PC-3 (cell line): Measurements from ENCODE around the gene GJA3.

ENCODE experiments used
- EZH2 ChIP-seq: fragments of 300-600 bp; sonication (generic); IDR thresholded peaks from one replicate; pipeline ENCODE4 v1.6.1; 2017; ENCODE audit warnings: antibody characterized with exemption, mild to moderate bottlenecking, low read length; ENCODE audit not compliant: unreplicated experiment
- TF ChIP-seq, protein P1 (sequence below): fragments of 300-600 bp; sonication (generic); conservative IDR thresholded peaks from 2 replicates; pipeline ENCODE4 v1.5.1; 2017; ENCODE audit warnings: antibody characterized with exemption, low read depth, mild to moderate bottlenecking, low read length

DNA sequence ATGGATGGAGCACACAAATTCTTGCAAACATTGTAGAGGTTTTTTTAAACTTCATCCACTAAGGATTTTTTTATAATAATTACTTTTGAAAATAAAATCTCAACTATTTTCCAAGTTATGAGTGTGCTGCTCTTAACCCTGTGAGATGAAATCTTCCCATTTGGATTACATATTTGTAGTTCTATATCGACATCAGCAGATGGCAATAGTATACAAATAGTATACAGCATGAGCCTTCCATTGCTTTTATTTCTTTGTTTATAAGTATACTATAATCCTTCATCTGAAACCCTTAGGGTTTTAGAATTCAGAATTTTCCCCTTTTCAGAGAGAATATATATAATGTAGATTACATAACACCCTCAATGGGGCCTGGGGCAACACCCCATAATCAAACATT is 70.5 kb downstream of the GJA3 start:
- TF ChIP-seq, protein P1, sequence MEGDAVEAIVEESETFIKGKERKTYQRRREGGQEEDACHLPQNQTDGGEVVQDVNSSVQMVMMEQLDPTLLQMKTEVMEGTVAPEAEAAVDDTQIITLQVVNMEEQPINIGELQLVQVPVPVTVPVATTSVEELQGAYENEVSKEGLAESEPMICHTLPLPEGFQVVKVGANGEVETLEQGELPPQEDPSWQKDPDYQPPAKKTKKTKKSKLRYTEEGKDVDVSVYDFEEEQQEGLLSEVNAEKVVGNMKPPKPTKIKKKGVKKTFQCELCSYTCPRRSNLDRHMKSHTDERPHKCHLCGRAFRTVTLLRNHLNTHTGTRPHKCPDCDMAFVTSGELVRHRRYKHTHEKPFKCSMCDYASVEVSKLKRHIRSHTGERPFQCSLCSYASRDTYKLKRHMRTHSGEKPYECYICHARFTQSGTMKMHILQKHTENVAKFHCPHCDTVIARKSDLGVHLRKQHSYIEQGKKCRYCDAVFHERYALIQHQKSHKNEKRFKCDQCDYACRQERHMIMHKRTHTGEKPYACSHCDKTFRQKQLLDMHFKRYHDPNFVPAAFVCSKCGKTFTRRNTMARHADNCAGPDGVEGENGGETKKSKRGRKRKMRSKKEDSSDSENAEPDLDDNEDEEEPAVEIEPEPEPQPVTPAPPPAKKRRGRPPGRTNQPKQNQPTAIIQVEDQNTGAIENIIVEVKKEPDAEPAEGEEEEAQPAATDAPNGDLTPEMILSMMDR: peak; percentile 62; the same call in 1 of the 2 replicates
- no peak for TF ChIP-seq EZH2
